Astrocyte (in vitro differentiated cells and primary cell): ENCODE data around the gene PXDN. TPM values are rescaled to one million over a fixed set of nuclear protein-coding genes. Genes with fewer than 3 reads are reported as not detected.

Experiments used
- DNase-seq: peaks from one replicate; pipeline ENCODE4 v3.0.0-alpha.2; 2010; ENCODE audit warnings: low read depth
- FAIRE-seq: peaks from 2 replicates; lab custom pipeline; 2011; peaks lifted over from hg19 to GRCh38; lab: Jason Lieb, UNC
- H2AFZ ChIP-seq: 2 replicates; pipeline ENCODE4 v1.6.0; 2012; ENCODE audit warnings: low read depth, low read length, inconsistent platforms
- H3K27ac ChIP-seq: 2 replicates; pipeline ENCODE4 v1.5.1; 2011; ENCODE audit warnings: low read depth, low read length, inconsistent platforms
- H3K27me3 ChIP-seq: 2 replicates; pipeline ENCODE4 v1.6.0; 2011; ENCODE audit warnings: low read length, inconsistent platforms; ENCODE audit not compliant: insufficient read depth
- H3K36me3 ChIP-seq: 2 replicates; pipeline ENCODE4 v1.5.1; 2011; ENCODE audit warnings: low read length, inconsistent platforms; ENCODE audit not compliant: insufficient read depth
- H3K4me1 ChIP-seq: 2 replicates; pipeline ENCODE4 v1.5.1; 2011; ENCODE audit warnings: low read length, inconsistent platforms; ENCODE audit not compliant: insufficient read depth
- H3K4me2 ChIP-seq: 2 replicates; pipeline ENCODE4 v1.6.0; 2012; ENCODE audit warnings: low read length, inconsistent platforms
- H3K4me3 ChIP-seq: 2 replicates; pipeline ENCODE4 v1.5.1; 2011; ENCODE audit warnings: low read depth, mild to moderate bottlenecking, low read length, inconsistent platforms; ENCODE audit not compliant: insufficient read depth
- H3K79me2 ChIP-seq: 2 replicates; pipeline ENCODE4 v1.6.0; 2012; ENCODE audit warnings: mild to moderate bottlenecking, low read length, inconsistent platforms; ENCODE audit not compliant: insufficient read depth
- H3K9ac ChIP-seq: 2 replicates; pipeline ENCODE4 v1.6.0; 2012; ENCODE audit warnings: mild to moderate bottlenecking, low read length, inconsistent platforms
- H3K9me3 ChIP-seq: 2 replicates; pipeline ENCODE4 v1.5.1; 2012; ENCODE audit warnings: low read depth, mild to moderate bottlenecking, low read length, inconsistent platforms; ENCODE audit not compliant: insufficient read depth
- H4K20me1 ChIP-seq: 2 replicates; pipeline ENCODE4 v1.6.0; 2012; ENCODE audit warnings: low read length, inconsistent platforms; ENCODE audit not compliant: insufficient read depth
- H3K27ac Mint-ChIP-seq: one replicate; pipeline ENCODE4 v1.8.0; 2021; ENCODE audit warnings: mild to moderate bottlenecking, mixed read lengths; ENCODE audit not compliant: unreplicated experiment
- H3K27me3 Mint-ChIP-seq: one replicate; pipeline ENCODE4 v1.8.0; 2021; ENCODE audit warnings: low read depth, mixed read lengths; ENCODE audit not compliant: unreplicated experiment
- H3K36me3 Mint-ChIP-seq: one replicate; pipeline ENCODE4 v1.8.0; 2021; ENCODE audit warnings: low read depth, mixed read lengths; ENCODE audit not compliant: unreplicated experiment
- H3K4me1 Mint-ChIP-seq: one replicate; pipeline ENCODE4 v1.8.0; 2021; ENCODE audit warnings: low read depth, mixed read lengths; ENCODE audit not compliant: unreplicated experiment
- H3K4me3 Mint-ChIP-seq: one replicate; pipeline ENCODE4 v1.8.0; 2021; ENCODE audit warnings: mild to moderate bottlenecking, moderate library complexity, mixed read lengths; ENCODE audit not compliant: unreplicated experiment
- H3K9me3 Mint-ChIP-seq: one replicate; pipeline ENCODE4 v1.8.0; 2021; ENCODE audit warnings: mild to moderate bottlenecking, mixed read lengths; ENCODE audit not compliant: unreplicated experiment
- EZH2 ChIP-seq: IDR thresholded peaks from 2 replicates; pipeline ENCODE4 v1.6.1; 2012; ENCODE audit warnings: mild to moderate bottlenecking, low read length, inconsistent platforms; ENCODE audit not compliant: insufficient read depth
- total RNA-seq: library from RNA; stranded (reverse); gene quantifications from 2 replicates; pipeline ENCODE4 v1.2.1, GENCODE V29; 2021
- TF ChIP-seq, protein P1 (sequence below): IDR thresholded peaks from 2 replicates; pipeline ENCODE4 v1.5.1; 2011; ENCODE audit warnings: low read depth, mild to moderate bottlenecking, inconsistent platforms, low read length, moderate library complexity; ENCODE audit not compliant: insufficient read depth

The PXDN gene
- total RNA-seq, 1 donor from 2014 or later, result 417 TPM

DNA sequence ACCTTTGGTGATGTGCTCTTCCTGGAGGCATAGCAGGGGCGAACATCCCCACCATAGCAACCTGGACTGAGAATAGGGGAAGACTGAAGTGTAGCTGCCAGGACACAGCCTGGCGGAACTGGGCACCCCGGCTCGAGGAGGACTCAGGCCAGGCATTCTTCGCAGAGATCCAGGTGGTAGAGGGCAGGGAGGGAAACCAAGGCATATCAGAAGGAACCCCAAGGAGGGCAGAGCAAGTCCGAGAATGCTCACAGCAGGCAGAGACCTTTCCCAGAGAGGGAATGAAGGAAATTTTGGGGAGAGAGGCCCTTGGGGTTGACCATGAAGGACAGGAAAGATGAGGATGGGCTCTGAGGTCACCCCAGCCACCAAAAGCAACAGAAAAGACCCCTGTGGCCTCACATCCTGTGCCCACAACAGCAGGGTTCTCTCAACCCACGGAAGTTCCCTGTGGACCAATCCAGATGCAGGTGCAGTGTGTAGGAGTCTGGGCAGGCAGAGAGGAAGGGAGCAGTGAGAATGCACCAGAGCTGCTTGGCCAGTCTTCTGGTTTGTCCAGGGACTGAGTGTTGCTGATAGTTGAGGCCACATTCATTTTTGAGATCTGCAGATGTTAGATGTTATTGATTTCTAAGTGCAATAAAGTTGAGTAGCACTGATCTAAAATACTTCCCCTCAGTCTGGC is 136.9 kb downstream of the PXDN start:
- no peak for FAIRE-seq
- peaks cover 32% of the 10 kb centered on the region for H3K4me1 ChIP-seq
- H3K27me3 ChIP-seq, result no peaks in the 10 kb centered on the region
- peak overlapping the region; percentile 47 for H3K4me3 Mint-ChIP-seq
- H3K4me1 Mint-ChIP-seq, result peaks cover 19% of the 10 kb centered on the region
- peaks cover 3% of the 10 kb centered on the region for H3K27me3 Mint-ChIP-seq
- TF ChIP-seq EZH2, result no peak
- TF ChIP-seq, protein P1, sequence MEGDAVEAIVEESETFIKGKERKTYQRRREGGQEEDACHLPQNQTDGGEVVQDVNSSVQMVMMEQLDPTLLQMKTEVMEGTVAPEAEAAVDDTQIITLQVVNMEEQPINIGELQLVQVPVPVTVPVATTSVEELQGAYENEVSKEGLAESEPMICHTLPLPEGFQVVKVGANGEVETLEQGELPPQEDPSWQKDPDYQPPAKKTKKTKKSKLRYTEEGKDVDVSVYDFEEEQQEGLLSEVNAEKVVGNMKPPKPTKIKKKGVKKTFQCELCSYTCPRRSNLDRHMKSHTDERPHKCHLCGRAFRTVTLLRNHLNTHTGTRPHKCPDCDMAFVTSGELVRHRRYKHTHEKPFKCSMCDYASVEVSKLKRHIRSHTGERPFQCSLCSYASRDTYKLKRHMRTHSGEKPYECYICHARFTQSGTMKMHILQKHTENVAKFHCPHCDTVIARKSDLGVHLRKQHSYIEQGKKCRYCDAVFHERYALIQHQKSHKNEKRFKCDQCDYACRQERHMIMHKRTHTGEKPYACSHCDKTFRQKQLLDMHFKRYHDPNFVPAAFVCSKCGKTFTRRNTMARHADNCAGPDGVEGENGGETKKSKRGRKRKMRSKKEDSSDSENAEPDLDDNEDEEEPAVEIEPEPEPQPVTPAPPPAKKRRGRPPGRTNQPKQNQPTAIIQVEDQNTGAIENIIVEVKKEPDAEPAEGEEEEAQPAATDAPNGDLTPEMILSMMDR, result no peak
- peaks cover 3% of the 10 kb centered on the region for H3K9me3 Mint-ChIP-seq
- no peak overlapping the region for H2AFZ ChIP-seq
- H3K36me3 ChIP-seq, result no peaks in the 10 kb centered on the region
- no peaks in the 10 kb centered on the region for H4K20me1 ChIP-seq
- no peak for DNase-seq
- H3K9ac ChIP-seq, result no peak overlapping the region
- H3K27ac ChIP-seq, result no peak overlapping the region
- H3K36me3 Mint-ChIP-seq, result no peaks in the 10 kb centered on the region
- peak overlapping the region; percentile 6 for H3K4me2 ChIP-seq
- H3K79me2 ChIP-seq, result no peaks in the 10 kb centered on the region
- no peak overlapping the region for H3K27ac Mint-ChIP-seq
- H3K9me3 ChIP-seq, result no peaks in the 10 kb centered on the region
- H3K4me3 ChIP-seq, result no peak overlapping the region

- Histone ChIP-seq H4K20me1 (no peaks in the 10 kb centered on the region), H3K4me2 (peak overlapping the region; percentile 81), H3K27ac (no peak overlapping the region), H3K9ac (no peak overlapping the region), H2AFZ (no peak overlapping the region), H3K9me3 (no peaks in the 10 kb centered on the region), H3K4me1 (peaks cover 32% of the 10 kb centered on the region), H3K4me3 (no peak overlapping the region), H3K79me2 (no peaks in the 10 kb centered on the region), H3K27me3 (no peaks in the 10 kb centered on the region), H3K36me3 (no peaks in the 10 kb centered on the region)
- H3K9me3 Mint-ChIP-seq, result peaks cover 3% of the 10 kb centered on the region
- no peak overlapping the region for H3K4me3 Mint-ChIP-seq
- no peaks in the 10 kb centered on the region for H3K36me3 Mint-ChIP-seq
- no peak for FAIRE-seq
- no peak overlapping the region for H3K27ac Mint-ChIP-seq
- TF ChIP-seq, protein P1, result no peak
- TF ChIP-seq EZH2, result no peak
- DNase-seq, result no peak
- peaks cover 3% of the 10 kb centered on the region for H3K27me3 Mint-ChIP-seq
- peaks cover 19% of the 10 kb centered on the region for H3K4me1 Mint-ChIP-seq
Observed at GRCh38 chr2:1606421-1607235, 137.7 kb downstream of the PXDN start.
